HG03064 (cell line): ENCODE results near the gene PITX3.

Experiments used
- ATAC-seq: cut with Tn5 transposase; IDR thresholded peaks from one replicate; pipeline ENCODE4 v1.9.1; 2021; ENCODE audit warnings: low read depth; ENCODE audit not compliant: unreplicated experiment

Gene PITX3

GRCh38 chr10:102241444-102242117, at the start of gene PITX3:
PITX3 (minus strand) TSS chr10:102241512; CDS start chr10:102232080, 9,432 bp downstream.
- no peak for ATAC-seq

DNA sequence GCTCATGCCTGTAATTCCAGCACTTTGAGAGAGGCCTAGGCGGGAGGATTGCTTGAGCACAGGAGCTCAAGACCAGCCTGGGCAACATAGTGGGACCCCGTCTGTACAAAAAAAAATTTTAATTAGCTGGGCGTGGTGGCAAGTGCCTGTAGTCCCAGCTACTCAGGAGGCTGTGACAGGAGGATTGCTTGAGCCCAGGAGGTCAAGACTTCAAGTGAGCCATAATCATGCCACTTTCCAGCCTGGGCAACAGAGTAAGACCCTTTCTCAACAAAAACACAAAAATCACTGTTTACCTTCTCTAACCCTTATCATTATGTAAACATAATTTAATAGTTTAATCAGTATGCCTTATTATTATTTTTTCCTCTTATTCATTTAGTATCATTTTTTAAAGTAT, 48.5 kb upstream of the PITX3 start:
- ATAC-seq = no peak

DNA sequence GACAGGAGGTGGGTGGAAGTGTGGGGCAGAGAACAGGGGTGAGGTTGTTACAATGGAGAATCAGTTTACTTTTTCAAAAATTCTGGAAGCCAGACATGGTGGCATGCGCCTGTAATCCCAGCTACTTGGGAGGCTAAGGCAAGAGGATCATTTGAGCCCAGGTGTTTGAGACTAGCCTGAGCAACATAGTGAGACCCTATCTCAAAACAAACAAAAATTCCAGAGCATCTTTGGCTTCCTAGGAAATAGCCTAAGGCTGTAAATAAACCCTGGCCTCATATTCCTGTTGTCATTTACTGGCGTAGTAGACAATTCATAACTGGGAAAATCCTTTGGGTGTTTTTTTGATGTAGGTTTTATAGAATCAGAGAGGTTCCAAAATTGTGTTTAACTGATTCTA, 48.0 kb upstream of the PITX3 start:
- ATAC-seq = no peak

- no peak for ATAC-seq
These were observed 46.7 kb upstream of the PITX3 start for GRCh38 chr10:102287991-102288390.

DNA sequence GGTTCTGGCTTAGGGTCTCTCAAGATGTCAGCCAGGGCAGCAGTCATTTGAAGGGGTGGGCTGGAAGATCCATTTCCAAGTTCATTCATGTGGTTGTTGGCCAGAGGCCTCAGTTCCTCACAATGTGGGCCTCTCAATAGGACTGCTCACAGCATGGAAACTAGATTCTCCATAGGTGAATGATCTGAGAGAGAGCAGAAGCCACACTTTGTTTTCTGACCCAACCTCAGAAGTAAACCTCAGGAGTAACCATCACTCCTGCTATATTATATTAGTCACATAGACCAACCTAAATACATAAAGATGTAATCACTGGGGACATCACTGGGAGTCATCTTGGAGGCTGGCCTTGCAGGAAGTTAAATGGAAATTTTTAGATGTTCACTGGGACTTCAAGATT, 46.2 kb upstream of the PITX3 start:
- no peak for ATAC-seq

GRCh38 chr10:102286216-102286615, 44.9 kb upstream of the PITX3 start:
- ATAC-seq = no peak

- ATAC-seq = no peak
These were observed 43.8 kb upstream of the PITX3 start for GRCh38 chr10:102285133-102285532.

DNA sequence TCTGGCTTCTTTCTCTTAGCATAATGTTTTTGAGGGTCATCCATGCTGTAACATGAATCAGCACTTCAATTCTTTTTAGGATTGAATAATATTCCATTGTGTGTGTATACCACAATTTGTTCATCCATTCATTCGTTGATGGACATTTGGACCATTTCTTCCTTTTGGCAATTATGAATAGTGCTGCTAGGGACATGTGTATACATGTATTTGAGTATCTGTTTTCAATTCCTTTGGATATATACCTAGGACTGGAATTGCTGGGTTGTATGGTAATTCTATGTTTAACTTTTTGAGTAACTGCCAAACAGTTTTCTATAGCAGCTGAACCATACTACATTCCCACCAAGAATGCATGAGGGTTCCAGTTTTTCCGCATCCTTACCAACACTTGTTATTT, 43.2 kb upstream of the PITX3 start:
- ATAC-seq = no peak

DNA sequence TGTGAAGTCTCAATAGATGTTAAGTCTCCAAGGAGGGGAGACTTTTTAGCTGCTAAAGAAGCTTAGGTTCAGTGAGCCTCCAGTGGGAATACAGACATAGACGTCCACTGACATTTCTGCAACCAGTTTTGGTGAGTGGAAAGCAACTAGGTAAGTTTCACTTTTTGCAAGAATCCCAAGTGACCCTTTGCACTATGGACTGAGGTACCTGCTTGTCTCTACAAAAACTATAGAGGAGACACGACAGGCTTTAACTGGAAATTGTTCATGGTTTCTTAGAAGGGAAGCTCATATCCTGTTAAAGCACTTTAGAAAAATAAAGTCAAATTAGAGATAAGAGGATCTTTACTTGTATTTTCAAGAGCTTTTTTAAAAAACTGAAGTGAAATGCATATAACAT, 42.6 kb upstream of the PITX3 start:
- no peak for ATAC-seq

GRCh38 chr10:102283488-102283887, 42.2 kb upstream of the PITX3 start:
- ATAC-seq = no peak

DNA sequence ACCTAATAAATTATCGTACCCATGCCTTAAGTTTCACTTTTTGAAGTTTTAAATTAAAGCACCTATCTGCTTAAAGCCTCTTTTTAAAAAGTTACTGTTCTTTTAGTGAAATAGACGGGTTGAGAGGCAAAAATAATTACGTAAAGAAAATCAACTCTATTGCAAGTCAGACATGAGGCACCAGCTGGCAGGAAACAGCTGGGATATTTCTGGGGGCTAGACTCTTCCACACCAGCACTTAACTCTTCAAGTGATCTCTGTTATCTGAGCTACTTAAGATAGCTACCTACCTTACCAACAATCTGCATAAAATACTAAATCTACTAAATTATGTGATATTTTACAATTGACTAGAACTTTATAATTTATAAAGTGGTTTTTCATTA, 39.8 kb upstream of the PITX3 start:
- ATAC-seq = no peak

- no peak for ATAC-seq
These were observed 39.2 kb upstream of the PITX3 start for GRCh38 chr10:102280397-102281101.

DNA sequence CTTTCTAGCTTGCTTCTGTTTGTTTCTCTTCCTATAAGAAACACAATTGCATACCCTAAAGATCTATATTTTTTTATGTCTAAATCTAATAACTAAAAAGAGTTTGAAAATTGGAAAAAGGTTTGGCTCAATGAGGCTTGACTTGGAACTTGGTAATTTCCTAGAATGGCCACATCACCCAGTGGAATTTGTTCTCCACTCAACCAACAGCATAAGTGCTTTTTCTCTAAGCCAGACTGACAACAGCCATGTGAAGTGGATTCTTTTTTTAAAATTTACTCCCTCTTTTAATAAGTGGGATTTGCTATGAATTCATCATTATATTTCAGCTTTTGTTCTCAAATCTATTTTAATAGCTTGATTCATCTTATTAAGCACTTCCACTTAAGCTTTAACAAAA, 37.8 kb upstream of the PITX3 start:
- ATAC-seq = no peak

DNA sequence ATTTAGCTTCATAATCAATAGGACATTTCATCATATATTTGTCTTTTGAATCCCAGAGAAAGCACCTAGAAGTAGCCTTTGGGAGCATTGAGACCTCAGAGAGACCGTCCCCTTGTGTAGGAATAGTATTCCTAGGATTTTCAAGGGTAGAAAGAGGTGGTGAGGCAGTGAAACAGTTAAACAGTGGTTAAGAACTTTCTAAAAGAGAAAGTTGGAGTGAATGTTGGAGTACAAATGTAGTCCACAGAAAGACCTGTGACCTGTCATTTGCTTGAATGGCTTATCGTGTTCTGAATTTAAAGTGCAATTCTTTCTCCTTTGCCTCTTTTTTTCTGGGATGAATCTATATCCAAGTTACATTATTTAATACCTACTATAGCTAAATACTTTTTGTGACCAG, 34.0 kb upstream of the PITX3 start:
- no peak for ATAC-seq

- ATAC-seq = no peak
These were observed 32.8 kb upstream of the PITX3 start for GRCh38 chr10:102274062-102274461.

DNA sequence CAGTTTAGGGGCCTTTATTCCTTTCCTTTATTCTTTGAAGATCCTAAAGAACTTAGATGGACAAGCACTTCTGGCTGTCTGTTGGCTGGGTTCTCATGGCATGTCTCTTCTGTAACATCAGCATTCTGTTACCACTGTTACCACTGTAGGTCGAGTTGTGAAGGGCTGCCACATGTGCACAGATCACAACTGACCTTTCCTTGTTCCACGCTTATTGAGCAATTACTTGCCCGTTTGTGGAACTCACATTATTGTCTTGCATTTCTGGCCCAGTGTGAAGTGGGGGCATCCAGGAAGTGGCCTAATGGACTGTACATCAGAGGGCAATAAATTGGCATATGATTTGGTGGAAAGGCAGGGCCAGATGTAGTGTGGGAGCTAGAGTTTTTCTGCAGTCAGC, 27.7 kb upstream of the PITX3 start:
- no peak for ATAC-seq

DNA sequence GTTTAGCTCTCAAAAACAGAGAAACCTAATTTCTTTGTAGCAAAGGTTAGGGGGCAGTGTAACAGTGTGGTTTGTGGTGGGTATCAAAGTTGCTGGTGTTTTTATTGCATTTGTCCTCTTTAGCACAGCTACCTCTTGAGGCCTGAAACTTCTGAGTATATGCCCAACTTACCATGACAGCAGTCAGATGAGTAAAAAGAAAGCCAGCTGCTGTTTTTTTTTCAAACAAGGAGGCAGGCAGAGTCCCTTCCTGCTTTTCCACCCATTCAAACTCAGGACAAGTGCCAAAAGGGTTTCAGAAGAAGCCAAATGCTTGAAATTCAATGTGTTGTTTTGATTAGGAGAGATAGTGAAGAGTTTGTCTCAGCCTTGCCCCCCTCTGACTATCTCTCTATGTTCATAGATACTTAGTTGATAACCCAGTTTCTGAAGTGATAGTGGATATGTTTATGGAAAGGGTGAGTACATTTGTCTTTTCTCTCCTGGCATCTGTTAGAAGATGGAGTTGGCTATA, 27.1 kb upstream of the PITX3 start:
- no peak for ATAC-seq

GRCh38 chr10:102267748-102268147, 26.4 kb upstream of the PITX3 start:
- no peak for ATAC-seq

DNA sequence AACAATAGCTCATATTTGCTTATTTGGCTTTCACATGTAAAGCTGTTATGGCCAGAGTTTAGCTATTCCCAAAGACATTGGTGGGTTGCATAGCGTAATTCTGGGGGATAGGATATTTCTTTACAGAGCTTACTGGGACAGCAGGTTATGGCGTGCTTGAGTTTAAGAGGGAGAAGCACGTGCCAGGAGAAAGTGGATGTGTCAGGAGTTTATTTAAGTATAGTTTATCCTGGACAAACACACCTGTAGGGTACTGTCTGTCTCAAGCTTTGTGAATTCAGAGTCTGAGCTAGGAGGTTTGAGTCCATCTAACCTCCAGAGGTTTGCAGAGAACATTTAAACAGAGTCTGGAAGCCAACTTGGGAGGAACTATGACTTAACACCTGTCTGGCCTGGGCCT, 25.4 kb upstream of the PITX3 start:
- no peak for ATAC-seq

- no peak for ATAC-seq
These were observed 23.1 kb upstream of the PITX3 start for GRCh38 chr10:102264371-102264770.

- ATAC-seq = no peak
These were observed 21.5 kb upstream of the PITX3 start for GRCh38 chr10:102262744-102263370.

DNA sequence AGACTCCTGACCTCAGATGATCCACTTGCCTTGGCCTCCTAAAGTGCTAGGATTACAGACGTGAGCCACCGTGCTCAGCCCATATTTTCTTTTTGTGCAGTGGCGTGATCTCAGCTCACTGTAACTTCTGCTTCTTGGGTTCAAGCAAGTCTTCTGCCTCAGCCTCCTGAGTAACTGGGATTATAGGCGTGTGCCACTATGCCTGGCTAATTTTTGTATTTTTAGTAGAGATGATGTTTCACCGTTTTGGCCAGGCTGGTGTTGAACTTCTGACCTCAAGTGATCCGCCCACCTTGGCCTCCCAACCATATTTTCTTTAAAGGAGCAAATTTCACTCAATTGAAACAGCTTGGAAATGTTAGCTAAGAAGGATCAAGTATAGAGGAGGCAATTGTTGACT, 20.5 kb upstream of the PITX3 start:
- no peak for ATAC-seq
